Gastrocnemius medialis (tissue), 4 donors: Measurements from ENCODE around the gene TAAR6. TPM values are rescaled to one million over a fixed set of nuclear protein-coding genes. Genes with fewer than 3 reads are reported as not detected.
"Not testable (repeated sequence)": the region's sequence is repeated elsewhere in the genome, so short reads cannot be mapped to it uniquely, and the experiment has no call there.

Experiments used
- ATAC-seq, 2 donors: fragments of 150-250 bp; one replicate each; pipeline ENCODE4 v1.9.1; 2016
- DNase-seq, 2 donors: peaks; one replicate each; pipeline ENCODE4 v3.0.0-alpha.2; 2019
- H3K27ac ChIP-seq, 4 donors: fragments of 200-600 bp; sonication (generic); 1 replicate in 1 of 4; 2 replicates in 3 of 4; pipeline ENCODE4 v1.5.1; 2016 to 2018; ENCODE audit warnings: mild to moderate bottlenecking in 2 of 4, moderate library complexity in 1 of 4
- H3K27me3 ChIP-seq, 3 donors: fragments of 200-600 bp; sonication (generic) in 2 of 3; 1 replicate in 1 of 3; 2 replicates in 2 of 3; pipeline versions ENCODE4 v1.5.1 to v1.6.0; 2016 to 2019; ENCODE audit warnings: mild to moderate bottlenecking in 1 of 3, moderate library complexity in 1 of 3
- H3K36me3 ChIP-seq, 2 donors: fragments of 200-600 bp; sonication (generic) in 1 of 2; one replicate each; pipeline ENCODE4 v1.5.1; 2017 to 2018
- H3K4me1 ChIP-seq, 2 donors: fragments of 200-600 bp; sonication (generic) in 1 of 2; one replicate each; pipeline ENCODE4 v1.5.1; 2016 to 2017; ENCODE audit warnings: mild to moderate bottlenecking in 2 of 2
- H3K4me3 ChIP-seq, 4 donors: fragments of 200-600 bp; sonication (generic) in 3 of 4; 1 replicate in 1 of 4; 2 replicates in 3 of 4; pipeline ENCODE4 v1.5.1; 2016 to 2019; ENCODE audit warnings: mild to moderate bottlenecking in 2 of 4
- H3K9me3 ChIP-seq, 3 donors: fragments of 200-600 bp; sonication (generic) in 2 of 3; 1 replicate in 1 of 3; 2 replicates in 2 of 3; pipeline ENCODE4 v1.5.1; 2016 to 2019
- POLR2A ChIP-seq, 2 donors: fragments of 450-650 bp; IDR thresholded peaks; one replicate each; pipeline ENCODE4 v1.6.1; 2017; ENCODE audit warnings: antibody characterized with exemption in 2 of 2, mild to moderate bottlenecking in 2 of 2, moderate library complexity in 2 of 2
- in situ Hi-C, 4 donors: fragments of 200-750 bp; cut with MboI; loops; one replicate each; pipeline versions ENCODE4 v1.15.0 to v1.8.0; 2017; ENCODE audit warnings: low sequenced_read_pairs in 4 of 4
- intact Hi-C: fragments of 100-400 bp; cut with DNase I; formaldehyde crosslinking; loops from one replicate; pipeline ENCODE4 v1.15.1; 2023; ENCODE audit warnings: low total_unique reads
- total RNA-seq, 4 donors: library from RNA; depleted of rRNA; stranded (reverse); fragments of >200 nt; gene quantifications; one replicate each; pipeline versions ENCODE4 v1.1.0 to v1.2.3, GENCODE V29; 2016
- TF ChIP-seq, protein P1 (sequence below), 5 experiments: fragments of 450-650 bp in 3 of 5; fragments of 200-600 bp in 2 of 5; sonication (generic) in 2 of 5; IDR thresholded peaks in 4 of 5; conservative IDR thresholded peaks in 1 of 5; 1 replicate in 4 of 5; 2 replicates in 1 of 5; pipeline ENCODE4 v1.5.1; 2016 to 2019; ENCODE audit warnings: antibody characterized with exemption in 5 of 5, mild to moderate bottlenecking in 3 of 5, moderate library complexity in 3 of 5

The TAAR6 gene
- total RNA-seq, 4 donors from 2014 or later, result not detected

DNA sequence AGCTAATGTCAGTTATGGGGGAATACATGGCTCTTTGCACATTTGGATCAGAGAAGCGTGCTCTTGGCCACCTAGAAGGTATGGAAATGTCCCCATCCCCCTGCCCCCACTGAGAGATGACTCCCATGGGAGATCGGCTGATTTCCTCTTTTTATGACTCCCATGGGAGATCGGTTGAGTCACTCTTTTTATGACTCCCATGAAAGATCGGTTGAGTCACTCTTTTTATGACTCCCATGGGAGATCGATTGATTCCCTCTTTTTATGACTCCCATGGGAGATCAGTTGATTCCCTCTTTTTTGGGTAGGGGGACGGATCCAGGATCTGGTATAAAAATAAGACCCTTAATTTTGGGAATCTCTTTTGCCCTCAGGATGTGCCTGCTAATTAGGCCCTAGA, 42.3 kb upstream of the TAAR6 start:
- no peak for ATAC-seq
- intact Hi-C loops, result no loop called here
- Histone ChIP-seq H3K27ac (no peak overlapping the region), H3K4me3 (no peak overlapping the region), H3K4me1 (no peaks in the 10 kb centered on the region), H3K27me3 (no peaks in the 10 kb centered on the region), H3K9me3 (no peaks in the 10 kb centered on the region), H3K36me3 (no peaks in the 10 kb centered on the region)
- TF ChIP-seq, protein P1, sequence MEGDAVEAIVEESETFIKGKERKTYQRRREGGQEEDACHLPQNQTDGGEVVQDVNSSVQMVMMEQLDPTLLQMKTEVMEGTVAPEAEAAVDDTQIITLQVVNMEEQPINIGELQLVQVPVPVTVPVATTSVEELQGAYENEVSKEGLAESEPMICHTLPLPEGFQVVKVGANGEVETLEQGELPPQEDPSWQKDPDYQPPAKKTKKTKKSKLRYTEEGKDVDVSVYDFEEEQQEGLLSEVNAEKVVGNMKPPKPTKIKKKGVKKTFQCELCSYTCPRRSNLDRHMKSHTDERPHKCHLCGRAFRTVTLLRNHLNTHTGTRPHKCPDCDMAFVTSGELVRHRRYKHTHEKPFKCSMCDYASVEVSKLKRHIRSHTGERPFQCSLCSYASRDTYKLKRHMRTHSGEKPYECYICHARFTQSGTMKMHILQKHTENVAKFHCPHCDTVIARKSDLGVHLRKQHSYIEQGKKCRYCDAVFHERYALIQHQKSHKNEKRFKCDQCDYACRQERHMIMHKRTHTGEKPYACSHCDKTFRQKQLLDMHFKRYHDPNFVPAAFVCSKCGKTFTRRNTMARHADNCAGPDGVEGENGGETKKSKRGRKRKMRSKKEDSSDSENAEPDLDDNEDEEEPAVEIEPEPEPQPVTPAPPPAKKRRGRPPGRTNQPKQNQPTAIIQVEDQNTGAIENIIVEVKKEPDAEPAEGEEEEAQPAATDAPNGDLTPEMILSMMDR (IDR thresholded peaks at IDR 0.05 in 4 of 5, conservative IDR thresholded peaks at IDR 0.05 in 1 of 5), result no peak
- no peak for TF ChIP-seq POLR2A (IDR thresholded peaks at IDR 0.05)
- no peak for DNase-seq
- in situ Hi-C loops, result loop anchor here in 3 of 4 donors (25.0 kb wide), 3 partner anchors 235 to 1035 kb away; partner anchors contain the start of genes SLC18B1 (in 1 of the 3) and VNN2 (in 1 of the 3)

DNA sequence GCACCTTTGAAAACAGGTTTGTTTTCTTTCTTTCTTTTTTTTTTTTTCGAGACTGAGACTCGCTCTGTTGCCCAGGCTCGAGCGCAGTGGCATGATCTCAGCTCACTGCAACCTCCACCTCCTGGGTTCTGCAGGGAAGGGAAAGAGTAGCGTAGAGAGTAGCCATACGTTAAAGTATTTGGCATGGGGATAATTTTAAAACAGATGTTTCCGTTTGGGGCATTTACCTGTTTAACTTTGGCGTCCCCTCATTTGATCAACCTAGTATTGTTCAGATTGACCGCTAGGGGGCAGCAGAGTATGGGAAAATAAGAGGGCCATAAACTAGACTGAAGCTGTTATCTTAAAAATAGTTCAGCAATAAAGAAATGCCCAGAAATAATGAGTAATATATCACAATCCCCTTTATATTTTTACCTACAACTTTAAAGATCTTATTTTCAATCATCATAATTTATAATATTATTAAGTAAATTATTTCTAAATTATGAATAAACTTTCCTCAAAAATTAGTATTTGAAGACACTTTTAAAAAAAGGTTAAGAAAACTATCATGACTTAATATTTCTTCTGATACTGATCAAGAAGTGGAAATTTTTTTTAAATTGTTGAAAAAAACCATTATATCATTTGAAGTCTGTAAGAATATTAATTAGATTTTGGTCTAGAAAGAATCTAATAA, 39.7 kb upstream of the TAAR6 start:
- intact Hi-C loops (loop anchor here (2.0 to 5.0 kb wide), 3 partner anchors 268 to 1387 kb away; partner anchors contain the start of gene SLC18B1), in situ Hi-C loops (loop anchor here in 3 of 4 donors (25.0 kb wide), 3 partner anchors 232 to 1032 kb away; partner anchors contain the start of genes SLC18B1 (in 1 of the 3) and VNN2 (in 1 of the 3))
- DNase-seq (peak; percentile 14 to 24), ATAC-seq (peak; percentile 54 to 82)
- H3K9me3 ChIP-seq, result no peaks in the 10 kb centered on the region
- no peak overlapping the region for H3K27ac ChIP-seq
- no peaks in the 10 kb centered on the region for H3K27me3 ChIP-seq
- TF ChIP-seq POLR2A (IDR thresholded peaks at IDR 0.05), result no peak
- TF ChIP-seq, protein P1 (IDR thresholded peaks at IDR 0.05 in 4 of 5, conservative IDR thresholded peaks at IDR 0.05 in 1 of 5), result peak; percentile 55 to 86 (median 68)
- no peaks in the 10 kb centered on the region for H3K36me3 ChIP-seq
- H3K4me3 ChIP-seq, result no peak overlapping the region
- H3K4me1 ChIP-seq, result no peaks in the 10 kb centered on the region

DNA sequence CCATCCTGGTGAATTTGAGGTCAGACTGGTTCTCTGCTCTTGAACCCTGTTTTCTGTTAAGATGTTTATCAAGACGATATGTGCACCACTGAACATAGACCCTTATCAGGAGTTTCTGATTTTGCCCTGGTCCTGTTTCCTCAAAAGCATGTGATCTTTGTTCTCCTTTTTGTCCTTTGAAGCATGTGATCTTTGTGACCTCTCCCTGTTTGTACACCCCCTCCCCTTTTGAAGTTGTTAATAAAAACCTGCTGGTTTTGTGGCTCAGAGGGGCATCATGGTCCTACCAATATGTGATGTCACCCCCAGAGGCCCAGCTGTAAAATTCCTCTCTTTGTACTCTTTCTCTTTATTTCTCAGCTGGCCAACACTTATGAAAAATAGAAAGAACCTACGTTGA, 35.6 kb upstream of the TAAR6 start:
- intact Hi-C loops, result loop anchor here (5.0 kb wide), 2 partner anchors 1018 to 1383 kb away; no protein-coding TSS in a partner anchor
- H3K9me3 ChIP-seq, ATAC-seq, H3K4me1 ChIP-seq, H3K4me3 ChIP-seq, H3K27me3 ChIP-seq, DNase-seq, H3K27ac ChIP-seq, H3K36me3 ChIP-seq: not testable (repeated sequence)
- in situ Hi-C loops, result loop anchor here in 3 of 4 donors (25.0 kb wide), 3 partner anchors 228 to 1028 kb away; partner anchors contain the start of genes SLC18B1 (in 1 of the 3) and VNN2 (in 1 of the 3)

DNA sequence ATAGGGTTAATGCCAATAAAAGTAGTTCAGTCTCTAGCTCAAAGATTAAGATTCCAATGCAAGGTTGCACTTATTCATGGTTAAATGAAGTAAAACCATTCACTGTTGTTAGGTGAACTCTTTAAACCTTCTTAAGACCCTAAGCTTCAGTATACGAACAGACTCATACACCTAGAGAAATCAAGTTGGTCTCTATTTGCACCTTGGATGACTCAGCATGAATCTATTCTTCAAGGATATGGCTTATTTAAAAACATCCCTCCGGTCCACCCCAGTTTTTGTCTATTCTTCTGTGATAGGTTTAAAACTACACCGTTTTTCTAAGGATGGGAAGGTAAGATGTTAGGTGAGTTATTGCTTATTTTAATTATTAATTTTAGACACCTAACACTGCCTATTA, 33.0 kb upstream of the TAAR6 start:
- Histone ChIP-seq H3K27ac (no peak overlapping the region), H3K36me3 (no peaks in the 10 kb centered on the region), H3K9me3 (no peaks in the 10 kb centered on the region), H3K4me3 (no peak overlapping the region), H3K27me3 (no peaks in the 10 kb centered on the region), H3K4me1 (no peaks in the 10 kb centered on the region)
- intact Hi-C loops (no loop called here), in situ Hi-C loops (loop anchor here in 3 of 4 donors (25.0 kb wide), 3 partner anchors 225 to 1025 kb away; partner anchors contain the start of genes SLC18B1 (in 1 of the 3) and VNN2 (in 1 of the 3))
- DNase-seq (no peak), ATAC-seq (no peak)
- TF ChIP-seq POLR2A (IDR thresholded peaks at IDR 0.05), result no peak
- TF ChIP-seq, protein P1 (IDR thresholded peaks at IDR 0.05 in 4 of 5, conservative IDR thresholded peaks at IDR 0.05 in 1 of 5), result no peak

DNA sequence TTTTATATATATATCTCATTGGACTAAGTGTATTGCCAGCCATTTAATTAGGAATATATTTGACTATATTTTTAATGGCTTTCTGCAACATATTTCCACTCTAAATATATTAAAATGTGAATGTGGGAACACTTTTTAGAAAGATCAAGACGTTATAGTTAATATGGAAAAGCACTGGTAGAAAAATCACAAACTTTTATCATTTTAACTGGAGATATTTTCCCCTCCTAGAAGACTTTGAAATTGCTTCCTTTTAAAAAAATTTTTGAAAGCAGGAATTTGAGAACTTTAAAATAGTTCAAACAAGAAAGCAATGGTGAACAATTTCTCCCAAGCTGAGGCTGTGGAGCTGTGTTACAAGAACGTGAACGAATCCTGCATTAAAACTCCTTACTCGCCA, 32.1 kb upstream of the TAAR6 start, which contains the start of gene TAAR9:
TSS of gene TAAR9 (plus strand) at position 301 of the 400 bp plus-strand sequence. CDS start at position 314, 13 bp downstream.
- no peak for DNase-seq
- ATAC-seq, result no peak
- Histone ChIP-seq H3K4me1 (no peaks in the 10 kb centered on the region), H3K4me3 (no peak within 1 kb of the TSS), H3K27ac (no peak within 1 kb of the TSS), H3K9me3 (no peaks in the 10 kb centered on the region), H3K36me3 (no peaks in the 10 kb centered on the region), H3K27me3 (no peaks in the 10 kb centered on the region)
- TF ChIP-seq, protein P1 (IDR thresholded peaks at IDR 0.05 in 4 of 5, conservative IDR thresholded peaks at IDR 0.05 in 1 of 5), result no peak
- no peak for TF ChIP-seq POLR2A (IDR thresholded peaks at IDR 0.05)
- in situ Hi-C loops (loop anchor here in 3 of 4 donors (25.0 kb wide), 3 partner anchors 224 to 1024 kb away; partner anchors contain the start of genes SLC18B1 (in 1 of the 3) and VNN2 (in 1 of the 3)), intact Hi-C loops (no loop called here)
